ENCODE data around the gene DMBT1.

DMBT1 gene

DNA sequence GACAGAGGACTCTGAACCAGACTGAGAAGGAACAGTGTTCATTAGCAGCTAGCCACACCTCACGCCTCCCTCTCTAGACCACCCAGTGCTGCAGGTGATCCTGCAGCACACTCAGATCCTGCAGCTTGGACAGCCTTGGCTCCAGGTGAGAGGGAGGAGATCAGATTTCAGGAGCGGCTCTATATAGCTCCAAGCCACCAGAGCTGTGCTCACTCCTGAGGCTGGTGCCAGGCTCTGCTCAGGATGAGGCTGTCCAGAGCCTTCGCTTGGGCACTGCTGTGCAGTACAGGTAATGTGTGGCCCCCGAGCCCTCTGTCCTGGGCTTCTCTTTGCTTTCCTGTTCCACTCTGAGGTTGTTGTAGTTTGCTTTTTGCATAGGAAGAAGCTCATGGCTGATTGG lies 96.7 kb downstream of the DMBT1 start:
- no peak overlapping the region for H3K4me3 ChIP-seq (replicated peaks; ENCODE audit: low read depth, low read length)
- TF ChIP-seq, protein P1, sequence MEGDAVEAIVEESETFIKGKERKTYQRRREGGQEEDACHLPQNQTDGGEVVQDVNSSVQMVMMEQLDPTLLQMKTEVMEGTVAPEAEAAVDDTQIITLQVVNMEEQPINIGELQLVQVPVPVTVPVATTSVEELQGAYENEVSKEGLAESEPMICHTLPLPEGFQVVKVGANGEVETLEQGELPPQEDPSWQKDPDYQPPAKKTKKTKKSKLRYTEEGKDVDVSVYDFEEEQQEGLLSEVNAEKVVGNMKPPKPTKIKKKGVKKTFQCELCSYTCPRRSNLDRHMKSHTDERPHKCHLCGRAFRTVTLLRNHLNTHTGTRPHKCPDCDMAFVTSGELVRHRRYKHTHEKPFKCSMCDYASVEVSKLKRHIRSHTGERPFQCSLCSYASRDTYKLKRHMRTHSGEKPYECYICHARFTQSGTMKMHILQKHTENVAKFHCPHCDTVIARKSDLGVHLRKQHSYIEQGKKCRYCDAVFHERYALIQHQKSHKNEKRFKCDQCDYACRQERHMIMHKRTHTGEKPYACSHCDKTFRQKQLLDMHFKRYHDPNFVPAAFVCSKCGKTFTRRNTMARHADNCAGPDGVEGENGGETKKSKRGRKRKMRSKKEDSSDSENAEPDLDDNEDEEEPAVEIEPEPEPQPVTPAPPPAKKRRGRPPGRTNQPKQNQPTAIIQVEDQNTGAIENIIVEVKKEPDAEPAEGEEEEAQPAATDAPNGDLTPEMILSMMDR (IDR thresholded peaks at IDR 0.05; ENCODE audit: low read length, missing control alignments): no peak
- DNase-seq (ENCODE audit: low read depth): no peak

DNA sequence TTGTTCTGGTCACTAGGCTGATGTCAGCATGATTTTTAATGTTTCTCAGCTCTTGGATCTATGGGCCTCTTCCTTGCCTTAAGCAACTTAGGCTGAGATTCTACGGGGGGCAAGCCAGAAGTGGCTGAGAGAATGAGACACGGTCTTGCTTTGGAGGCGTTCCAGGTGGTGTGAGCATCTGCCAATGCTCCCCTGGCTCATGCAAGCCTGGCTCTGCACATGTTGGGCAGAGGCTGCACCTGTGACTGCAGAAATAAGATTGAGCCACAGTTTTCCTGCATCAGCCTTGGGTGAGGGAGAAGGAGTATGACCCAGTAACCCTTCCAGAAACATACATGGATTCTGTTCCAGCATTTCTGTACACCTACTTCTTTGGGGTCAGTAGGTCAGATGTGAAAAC lies 97.2 kb downstream of the DMBT1 start:
- no peak overlapping the region for H3K4me3 ChIP-seq (replicated peaks; ENCODE audit: low read depth, low read length)
- TF ChIP-seq, protein P1 (IDR thresholded peaks at IDR 0.05; ENCODE audit: low read length, missing control alignments): no peak
- DNase-seq (ENCODE audit: low read depth): no peak

DNA sequence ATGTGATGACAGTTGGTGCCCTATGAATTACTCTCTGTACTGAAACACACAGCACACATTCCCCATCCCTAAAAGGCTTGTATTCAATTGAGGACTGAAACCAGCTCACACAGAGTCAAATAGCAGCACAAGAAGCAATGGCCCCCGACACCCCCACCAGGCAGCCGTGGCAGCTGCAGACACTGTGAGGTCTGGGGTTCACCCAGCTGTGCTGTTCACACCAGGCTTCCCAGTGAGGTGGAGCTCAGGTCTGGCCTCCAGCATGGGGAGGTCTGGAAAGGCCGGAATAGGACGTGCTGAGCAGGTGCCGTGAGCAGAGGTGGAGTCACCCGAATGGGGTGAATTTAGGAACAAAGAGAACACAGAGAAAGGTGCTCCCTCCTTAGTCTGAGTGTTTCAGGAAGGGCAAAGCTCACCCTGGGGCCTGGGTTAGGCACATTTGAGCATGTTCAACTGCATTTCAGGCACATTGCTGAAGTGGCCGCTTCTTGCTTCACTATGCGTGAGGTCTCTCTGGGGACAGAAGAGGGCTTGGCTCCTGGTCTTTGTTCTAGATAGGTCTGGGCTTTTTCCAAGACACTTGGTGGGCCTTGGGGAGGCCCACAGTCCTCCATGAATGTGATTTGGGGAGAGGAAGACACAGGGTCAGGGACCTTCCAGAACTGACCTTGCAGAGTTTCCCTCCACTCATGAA lies 97.9 kb downstream of the DMBT1 start:
- no peak for DNase-seq (ENCODE audit: low read depth)
- TF ChIP-seq, protein P1 (IDR thresholded peaks at IDR 0.05; ENCODE audit: low read length, missing control alignments): no peak
- H3K4me3 ChIP-seq (replicated peaks; ENCODE audit: low read depth, low read length): no peak overlapping the region

DNA sequence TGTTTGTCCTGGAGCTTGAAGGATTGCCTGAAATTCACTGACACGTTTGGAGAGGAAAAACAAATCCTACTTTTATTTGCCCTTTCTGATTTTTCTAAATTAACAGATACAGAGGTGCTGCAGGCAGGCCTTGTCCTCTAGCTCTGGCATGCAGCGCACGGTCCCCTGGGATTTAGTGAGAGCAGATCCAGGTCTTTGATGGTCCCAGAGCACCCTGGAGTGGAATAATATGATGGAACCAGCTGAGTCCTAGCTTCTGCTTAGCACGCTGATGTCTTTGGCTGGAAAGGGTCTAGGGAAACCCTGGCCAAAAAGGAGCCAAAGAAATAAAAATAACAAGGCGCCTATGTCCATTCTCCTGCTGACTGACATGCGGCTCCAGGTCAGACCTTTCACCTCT lies 98.6 kb downstream of the DMBT1 start:
- no peak overlapping the region for H3K4me3 ChIP-seq (replicated peaks; ENCODE audit: low read depth, low read length)
- TF ChIP-seq, protein P1 (IDR thresholded peaks at IDR 0.05; ENCODE audit: low read length, missing control alignments): no peak
- no peak for DNase-seq (ENCODE audit: low read depth)

DNA sequence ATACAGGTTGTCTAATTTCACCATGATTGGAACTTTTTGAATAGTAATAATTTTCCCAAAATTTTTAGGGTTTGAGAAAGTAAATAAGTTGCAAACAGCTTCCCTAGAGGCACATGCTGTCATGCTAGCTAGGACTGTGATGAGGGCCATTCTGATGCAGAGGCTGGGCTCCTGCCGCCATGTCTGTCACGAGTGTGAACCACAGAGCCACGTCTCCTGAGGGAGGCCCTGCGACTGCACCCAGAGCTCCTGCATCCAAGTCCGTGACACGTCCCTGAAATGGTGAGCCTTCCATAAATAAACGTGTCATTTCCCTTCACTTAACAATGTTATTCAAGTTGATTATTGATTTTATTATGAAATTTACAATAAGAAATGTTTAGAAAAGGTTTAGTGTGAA lies 99.1 kb downstream of the DMBT1 start:
- no peak overlapping the region for H3K4me3 ChIP-seq (replicated peaks; ENCODE audit: low read depth, low read length)
- no peak for DNase-seq (ENCODE audit: low read depth)
- TF ChIP-seq, protein P1 (IDR thresholded peaks at IDR 0.05; ENCODE audit: low read length, missing control alignments): no peak

DNA sequence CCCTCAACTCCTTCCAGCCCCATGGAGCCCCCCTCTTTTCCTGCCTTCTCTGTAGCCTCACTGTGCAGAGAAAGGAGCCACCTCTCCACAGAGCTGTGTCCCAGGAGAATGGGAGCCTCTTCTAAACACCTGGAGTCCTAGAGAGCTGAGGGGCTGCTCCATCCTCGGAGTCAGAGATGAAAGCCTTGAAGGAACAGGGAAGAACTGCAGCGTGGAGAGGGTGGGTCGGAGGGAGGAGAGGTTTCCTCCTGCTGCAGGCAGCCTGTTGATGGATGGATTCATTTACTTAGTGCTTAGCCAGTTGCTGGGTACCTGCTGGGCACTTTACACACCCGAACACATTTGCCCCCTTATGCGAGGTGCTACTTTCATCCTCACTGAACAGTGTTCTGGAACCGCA lies 100.1 kb downstream of the DMBT1 start:
- TF ChIP-seq, protein P1 (IDR thresholded peaks at IDR 0.05; ENCODE audit: low read length, missing control alignments): no peak
- no peak for DNase-seq (ENCODE audit: low read depth)
- H3K4me3 ChIP-seq (replicated peaks; ENCODE audit: low read depth, low read length): no peak overlapping the region

DNA sequence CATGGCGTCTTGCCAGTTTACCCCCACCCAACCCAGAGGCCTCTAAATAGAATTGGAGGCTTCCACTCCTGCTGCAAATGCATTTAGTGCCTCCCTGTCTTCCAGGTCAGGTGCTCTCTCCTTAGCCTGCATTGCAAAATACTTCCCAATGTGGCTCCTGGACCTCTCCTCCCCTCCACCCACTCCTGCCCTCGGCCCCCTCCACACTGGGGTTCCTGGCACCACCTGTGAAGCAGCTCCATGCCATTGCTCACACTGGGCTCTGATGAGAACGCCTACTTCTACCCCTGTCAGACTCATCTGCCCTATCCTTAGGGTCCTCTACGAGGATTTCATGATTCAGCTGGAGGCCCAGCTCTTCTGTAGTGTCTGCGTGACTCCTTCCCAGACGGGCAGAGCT lies 101.7 kb downstream of the DMBT1 start:
- H3K4me3 ChIP-seq (replicated peaks; ENCODE audit: low read depth, low read length): no peak overlapping the region
- no peak for DNase-seq (ENCODE audit: low read depth)
- TF ChIP-seq, protein P1 (IDR thresholded peaks at IDR 0.05; ENCODE audit: low read length, missing control alignments): no peak
